NCI-H128 (cell line): ENCODE measurements around the gene HCK.
"Not testable (repeated sequence)": the region's sequence is repeated elsewhere in the genome, so short reads cannot be mapped to it uniquely, and the experiment has no call there.

ENCODE experiments used
- DNase-seq: peaks from one replicate; lab custom pipeline; 2025; ENCODE audit not compliant: unreplicated experiment; lab: John Stamatoyannopoulos, UW

HCK gene

DNA sequence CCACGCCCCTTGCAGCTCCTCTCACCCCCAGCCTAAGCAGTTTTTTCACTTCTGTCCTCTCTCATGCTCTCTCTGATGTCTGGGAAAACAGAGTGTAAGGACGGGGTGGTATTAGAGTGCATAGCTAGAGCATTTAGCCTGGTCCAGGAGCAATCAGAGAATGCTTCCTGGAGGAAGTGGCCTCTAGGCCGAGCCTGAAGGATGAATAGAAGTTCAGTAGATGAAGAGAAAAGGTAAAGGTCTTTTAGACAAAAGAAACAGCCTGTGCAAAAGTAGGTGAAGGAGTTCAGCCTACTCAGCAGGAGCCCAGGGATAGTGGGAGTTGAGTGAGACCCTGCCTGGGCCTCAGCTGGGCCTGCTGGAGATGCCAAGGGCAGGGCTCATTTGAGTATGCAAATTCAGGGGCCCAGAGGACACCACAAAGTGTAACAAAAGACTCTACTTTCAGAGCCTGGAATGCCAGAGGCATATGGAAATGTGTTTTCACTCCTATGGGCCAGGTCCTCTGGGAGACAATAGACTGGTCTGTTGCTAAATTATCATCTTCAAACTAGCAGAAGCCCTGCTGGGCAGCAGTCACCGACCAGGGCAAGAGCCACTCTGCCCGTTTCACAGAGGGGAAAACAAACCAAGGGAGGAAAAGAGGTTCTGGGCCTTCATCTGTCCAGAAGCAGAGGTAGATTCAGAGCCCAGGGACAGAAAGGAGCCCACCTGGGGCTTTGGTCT lies 37.8 kb downstream of the HCK start:
- no peak for DNase-seq

DNA sequence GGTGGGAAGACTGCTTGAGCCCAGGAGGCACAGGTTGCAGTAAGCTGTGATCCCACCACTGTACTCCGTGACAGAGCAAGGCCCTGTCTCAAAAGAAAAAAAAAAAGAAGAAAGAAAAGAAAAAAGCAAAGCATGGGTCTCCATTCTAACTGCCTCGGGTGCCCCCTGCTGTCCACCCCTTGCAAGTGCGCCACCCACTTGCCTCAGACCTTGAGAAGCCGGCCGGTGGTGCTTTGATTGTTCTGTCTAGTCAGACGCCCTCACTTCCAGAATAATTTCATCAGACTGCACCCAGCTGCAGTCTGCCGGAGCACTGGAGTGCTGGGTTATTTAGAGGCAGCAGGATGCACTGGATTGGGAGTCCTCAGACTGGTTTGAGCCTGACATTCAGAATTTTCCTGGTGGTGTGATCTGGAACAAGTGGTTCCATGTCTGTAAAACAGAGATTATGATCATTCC lies 39.9 kb downstream of the HCK start:
- peak; percentile 54 for DNase-seq

DNA sequence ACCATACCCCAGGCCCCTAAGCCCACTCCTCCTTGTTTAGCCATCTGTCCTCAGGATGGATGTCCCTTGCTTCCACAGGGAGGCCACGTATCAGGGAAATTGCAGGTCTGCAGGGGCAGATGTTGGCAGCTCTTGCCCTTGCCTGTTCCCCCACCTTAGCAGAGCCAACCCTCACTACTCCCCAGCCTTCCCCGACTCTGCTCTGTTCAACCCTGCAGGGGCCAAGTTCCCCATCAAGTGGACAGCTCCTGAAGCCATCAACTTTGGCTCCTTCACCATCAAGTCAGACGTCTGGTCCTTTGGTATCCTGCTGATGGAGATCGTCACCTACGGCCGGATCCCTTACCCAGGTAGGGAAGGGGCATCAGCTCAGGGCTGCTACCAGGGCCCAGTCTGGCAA lies 46.7 kb downstream of the HCK start:
- DNase-seq, result no peak

DNA sequence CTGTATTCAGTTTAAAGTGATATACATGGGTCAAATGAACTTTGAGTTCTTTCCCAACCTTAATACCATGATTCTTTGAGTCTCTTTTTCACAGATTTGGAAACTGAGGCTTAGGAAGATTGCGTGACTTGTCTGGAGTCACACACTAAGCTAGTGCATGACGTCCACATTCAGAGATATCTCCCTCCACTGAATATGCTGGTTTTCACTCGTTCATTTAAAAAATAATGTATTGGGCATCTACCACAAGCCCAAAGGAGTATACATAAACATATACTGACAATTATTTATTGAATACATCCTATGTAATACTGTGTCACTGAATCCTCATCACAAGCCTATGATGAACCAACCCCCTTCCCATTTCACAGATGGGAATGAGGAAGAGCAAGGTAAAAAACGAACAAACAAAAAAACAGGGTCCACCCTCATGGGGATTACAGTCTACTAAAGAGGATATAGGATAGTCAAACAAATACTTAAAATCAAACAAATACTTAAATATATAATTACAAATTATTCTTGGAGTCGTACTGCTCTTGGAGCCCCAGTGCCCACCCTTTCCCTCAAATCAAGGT lies 56.9 kb downstream of the HCK start:
- DNase-seq, result no peak

DNA sequence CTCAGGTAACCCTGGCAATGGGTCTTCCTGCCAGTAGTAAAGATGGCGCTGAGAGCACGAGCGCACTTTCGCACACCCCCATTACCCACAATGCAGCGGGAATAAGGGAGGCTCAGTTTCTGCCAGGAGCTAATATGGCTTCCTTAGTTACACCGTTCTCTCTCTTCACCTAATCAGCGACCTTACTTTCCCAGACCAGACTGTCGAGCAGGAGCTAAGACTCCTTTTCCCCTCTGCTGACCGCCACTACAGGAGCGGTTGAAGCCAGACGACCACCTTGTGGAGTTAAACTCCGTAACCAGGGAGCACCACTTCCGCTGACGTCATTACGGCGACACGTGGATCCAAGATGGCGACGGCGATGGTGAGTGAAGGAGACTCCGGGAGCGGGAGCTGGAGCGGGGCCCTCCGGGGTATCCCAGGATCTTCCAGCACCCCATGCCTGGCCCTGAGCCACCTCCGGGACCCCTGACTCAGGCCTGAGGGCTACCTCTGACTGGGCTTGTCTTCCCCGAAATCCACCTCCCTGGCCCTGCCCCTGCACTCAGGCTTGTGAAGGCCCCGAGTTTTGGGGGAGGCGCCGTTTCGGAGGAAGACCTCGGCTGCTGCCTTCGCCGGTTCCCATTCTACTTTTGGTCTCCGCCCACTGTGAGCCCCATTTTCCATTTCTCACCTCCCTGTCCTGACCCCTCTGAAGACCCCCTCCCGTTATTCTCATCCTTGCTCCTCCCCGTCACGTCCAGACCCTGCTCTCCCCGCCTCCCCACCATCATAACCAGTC lies 57.5 kb downstream of the HCK start, which contains the start of gene TM9SF4:
TM9SF4 (plus strand) TSS at position 323 of the 781 bp plus-strand sequence; CDS start at position 350, 27 bp downstream.
- peak; percentile 98 for DNase-seq

DNA sequence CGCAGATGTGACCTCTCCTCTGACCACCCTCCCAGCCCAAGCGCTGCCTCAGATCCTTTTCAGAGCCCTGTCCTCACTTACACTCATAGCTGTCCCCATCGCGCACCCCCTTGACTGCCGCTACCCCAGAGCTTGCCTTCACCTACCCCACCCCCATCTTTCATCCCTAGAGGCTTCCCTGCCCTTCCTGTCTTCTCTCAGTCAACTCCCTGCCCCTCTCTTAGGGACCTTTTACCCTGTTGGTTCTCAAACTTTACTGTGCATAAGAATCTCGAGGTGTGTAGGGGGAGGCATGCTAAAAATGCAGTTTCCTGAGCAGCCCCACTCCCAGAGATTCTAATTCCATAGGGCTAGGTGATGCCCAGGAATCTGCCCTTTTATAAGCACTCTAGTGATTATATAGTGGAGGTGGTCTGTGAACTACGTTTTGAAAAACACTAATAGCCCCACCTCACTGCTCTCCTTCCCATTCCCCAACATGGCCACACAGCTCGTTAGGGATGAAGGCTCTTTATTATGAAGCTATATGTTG lies 58.2 kb downstream of the HCK start:
- DNase-seq, result no peak

DNA sequence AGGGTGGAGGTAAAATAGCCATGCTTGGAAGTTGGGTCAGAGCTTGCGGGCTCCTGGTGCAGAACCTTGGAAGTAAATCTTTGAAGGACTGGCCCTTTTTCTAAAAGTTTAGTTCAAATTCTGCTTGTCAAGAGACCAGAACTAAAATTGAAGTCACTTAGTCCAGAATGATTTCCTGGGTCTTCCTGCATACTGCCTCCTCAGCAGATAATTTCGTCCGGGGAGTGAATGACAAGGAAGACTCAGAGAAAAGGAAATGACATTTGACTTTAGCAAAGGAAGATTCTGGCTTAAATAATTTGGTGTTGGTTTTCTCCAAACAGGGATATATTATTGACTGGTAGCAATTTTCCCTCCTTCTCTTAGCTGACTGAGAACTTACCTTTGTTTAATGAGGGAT lies 58.7 kb downstream of the HCK start:
- no peak for DNase-seq

DNA sequence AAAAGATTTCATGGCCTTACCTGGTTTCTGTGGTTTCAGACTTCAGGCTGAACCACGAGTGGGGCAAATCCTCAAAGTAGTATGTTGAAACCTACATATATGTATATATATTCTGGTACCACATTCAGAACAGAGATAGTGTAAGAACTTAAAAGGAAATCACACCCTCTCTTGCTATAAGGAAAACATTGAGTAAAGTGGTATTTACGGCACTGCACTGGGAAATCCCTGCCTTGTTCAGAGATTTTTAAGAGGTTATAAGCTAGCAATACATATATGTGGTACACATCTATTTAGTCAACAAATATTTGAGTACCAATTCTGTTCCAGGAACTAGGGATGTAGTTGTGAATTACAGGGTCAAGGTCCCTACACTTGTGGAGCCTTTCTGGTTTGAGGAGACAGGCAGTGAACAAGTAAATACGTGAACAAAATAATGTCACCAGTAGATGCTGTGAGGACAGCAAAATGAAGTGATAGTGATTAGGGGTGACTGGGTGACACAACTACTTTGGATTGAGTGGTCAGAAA lies 59.2 kb downstream of the HCK start:
- no peak for DNase-seq

DNA sequence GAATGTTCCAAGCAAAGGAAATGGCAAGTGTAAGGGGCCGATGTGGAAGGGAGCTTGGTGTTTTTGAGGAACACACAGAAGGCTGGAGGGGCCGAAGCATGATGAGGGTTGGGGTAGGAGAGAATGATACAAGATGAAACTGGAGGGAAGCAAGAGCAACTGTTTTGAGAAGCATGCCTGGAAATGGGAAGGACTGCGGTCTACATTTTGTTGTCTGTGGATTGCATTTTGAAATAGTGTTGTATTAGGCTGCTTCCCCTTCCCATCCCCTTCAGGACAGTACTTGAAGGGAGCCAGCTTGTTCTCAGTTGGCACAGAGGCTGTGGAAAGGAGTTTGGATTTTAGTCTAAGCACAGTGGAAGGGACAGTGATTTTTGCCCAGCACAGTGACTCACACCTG lies 59.7 kb downstream of the HCK start:
- no peak for DNase-seq

DNA sequence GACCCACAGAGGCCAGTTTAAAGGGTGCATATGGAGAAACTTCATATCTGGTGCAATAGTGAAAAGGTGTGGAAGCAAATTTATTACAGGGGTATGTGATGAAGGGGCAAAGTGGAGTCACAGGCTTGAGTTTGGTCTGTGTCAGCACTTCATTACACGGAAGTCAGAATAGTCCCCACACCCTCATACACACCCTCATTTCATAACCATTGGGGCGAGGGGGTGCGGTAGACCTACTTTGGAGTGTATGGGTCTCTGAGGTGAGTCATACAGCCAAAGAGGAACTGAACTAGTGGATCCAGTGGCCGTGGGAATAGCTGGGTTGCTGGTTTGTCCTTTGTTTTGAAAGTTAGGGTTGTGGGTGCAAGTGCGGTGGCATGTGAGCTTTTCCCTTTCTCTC lies 60.8 kb downstream of the HCK start:
- DNase-seq, result no peak

DNA sequence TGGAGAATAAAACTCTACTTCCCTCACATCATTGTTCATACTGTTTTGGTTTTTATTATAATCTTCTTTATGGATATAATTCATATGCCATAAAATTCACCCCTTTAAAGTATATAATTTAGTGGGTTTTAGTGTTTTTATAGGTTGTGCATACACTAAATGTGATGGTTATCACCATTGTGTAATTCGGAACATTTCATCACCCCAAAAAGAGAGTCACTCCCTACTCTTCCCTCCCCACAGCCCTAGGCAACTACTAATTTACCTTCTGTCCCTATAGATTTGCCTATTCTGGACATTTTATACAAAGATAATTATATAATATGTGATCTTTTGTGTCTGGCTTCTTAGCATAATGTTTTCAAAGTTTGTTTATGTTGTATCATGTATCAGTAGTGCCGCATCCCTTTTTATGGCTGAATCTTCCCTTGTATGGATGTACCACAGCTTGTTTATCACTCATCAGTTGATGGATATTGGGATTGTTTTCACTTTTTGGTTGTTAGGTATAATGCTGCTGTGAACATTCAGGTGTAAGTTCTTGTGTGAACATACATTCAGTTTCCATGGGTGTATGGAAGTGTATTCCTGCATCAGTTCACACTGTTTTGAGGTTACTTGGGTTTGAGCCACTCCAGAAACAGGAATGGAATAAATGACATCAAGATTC lies 61.7 kb downstream of the HCK start:
- DNase-seq, result no peak

DNA sequence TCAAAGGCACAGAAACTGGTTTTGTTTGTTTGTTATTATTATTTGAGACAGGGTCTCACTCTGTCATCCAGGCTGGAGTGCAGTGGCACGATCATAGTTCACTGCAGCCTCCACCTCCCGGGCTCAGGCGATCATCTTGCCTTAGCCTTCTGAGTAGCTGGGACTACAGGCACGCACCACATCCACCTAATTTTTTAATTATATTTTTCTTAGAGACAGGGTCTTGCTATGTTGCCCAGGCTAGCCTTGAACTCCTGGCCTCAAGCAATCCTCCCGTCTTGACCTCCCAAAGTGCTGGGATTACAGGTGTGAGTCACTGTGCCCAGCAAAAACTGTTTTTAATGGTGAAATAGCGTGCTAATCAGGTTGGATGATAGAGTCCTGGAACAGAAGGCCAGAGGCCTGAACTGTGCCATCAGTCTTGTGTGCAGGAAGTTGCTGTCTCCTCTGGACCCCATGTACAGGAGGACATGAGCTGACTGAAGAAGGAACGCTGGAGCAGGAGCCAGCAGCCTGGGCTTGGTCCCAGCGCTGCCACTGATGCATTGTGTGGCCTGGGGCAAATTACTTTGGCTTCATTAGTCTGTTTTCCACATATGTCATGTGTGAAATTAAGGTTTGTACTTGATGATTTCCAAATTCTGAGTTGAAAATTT lies 62.4 kb downstream of the HCK start:
- DNase-seq, result no peak

DNA sequence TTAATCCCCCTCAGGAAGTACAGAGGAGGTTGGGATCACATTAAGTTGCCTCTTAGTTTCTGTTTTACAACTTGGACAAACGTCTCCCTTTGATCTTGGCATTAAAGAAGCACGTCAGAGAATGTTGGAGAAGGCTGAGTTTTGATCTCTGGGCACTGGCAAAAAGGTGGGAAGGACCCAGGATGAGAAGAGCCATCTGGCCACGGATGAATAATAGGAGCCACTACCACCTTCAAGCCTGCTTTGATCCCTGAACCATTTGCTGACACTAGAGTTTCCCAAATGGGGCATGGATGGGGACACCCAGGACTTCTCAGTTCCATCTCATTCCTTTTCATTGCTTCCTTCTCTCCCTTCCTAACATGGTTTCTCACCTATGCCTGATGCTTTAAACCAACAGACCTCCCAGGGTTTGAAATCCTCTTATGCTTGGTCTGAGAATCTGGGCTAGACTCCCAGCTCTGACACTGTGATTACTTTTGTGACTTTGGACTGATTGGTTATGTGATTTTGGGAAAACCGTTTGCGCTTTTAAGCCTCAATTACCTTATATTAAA lies 63.2 kb downstream of the HCK start:
- no peak for DNase-seq

DNA sequence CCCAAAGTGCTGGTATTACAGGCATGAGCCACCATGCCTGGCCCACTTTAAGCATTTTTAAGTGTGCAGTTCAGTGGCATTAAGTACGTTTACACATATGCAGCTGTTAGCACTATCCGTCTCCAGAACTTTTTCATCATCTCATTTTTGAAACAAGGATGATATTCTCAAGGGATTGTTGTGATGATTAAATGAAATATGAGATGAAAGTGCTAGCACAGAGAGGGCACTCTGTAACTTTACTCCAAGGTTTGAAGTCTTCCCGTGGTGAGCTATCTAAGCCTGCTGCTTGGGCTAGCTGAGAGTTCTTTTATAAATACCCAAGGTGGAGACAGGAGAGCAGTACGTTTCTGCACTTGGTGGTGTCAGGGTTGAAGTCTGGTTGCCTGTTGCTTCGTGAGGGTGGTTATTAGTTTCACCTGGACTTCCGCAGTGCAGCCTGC lies 64.1 kb downstream of the HCK start:
- DNase-seq, result no peak

DNA sequence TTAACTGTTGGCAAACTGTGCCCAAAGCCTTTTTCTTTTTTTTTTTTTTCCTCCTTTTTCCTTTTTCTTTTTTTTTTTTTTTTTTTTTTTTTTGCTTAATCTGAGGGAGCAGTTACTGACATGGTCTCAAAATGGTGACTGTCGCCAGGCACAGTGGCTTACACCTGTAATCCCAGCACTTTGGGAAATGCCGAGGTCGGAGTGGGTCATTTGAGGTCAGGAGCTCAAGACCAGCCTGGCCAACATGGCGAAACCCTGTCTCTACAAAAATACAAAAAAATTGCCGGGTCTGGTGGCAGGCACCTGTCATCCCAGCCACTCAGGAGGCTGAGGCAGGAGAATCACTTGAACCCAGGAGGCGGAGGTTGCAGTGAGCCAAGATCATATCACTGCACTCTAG lies 64.8 kb downstream of the HCK start:
- not testable (repeated sequence) for DNase-seq

DNA sequence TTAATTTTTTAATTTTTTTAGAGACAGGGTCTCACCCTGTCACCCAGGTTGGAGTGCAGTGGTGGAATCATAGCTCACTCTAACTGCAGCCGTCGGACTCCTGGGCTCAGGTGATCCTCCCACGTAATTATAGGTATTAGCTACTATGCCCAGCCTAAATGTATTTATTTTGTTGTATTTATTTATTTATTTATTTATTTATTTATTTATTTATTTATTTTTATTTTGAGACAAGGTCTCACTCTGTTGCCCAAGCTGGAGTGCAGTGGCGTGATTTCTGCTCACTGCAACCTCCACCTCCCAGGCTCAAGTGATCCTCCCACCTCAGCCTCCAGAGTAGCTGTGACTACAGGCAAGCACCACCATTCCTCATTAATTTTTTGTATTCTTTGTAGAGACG lies 66.4 kb downstream of the HCK start:
- not testable (repeated sequence) for DNase-seq

DNA sequence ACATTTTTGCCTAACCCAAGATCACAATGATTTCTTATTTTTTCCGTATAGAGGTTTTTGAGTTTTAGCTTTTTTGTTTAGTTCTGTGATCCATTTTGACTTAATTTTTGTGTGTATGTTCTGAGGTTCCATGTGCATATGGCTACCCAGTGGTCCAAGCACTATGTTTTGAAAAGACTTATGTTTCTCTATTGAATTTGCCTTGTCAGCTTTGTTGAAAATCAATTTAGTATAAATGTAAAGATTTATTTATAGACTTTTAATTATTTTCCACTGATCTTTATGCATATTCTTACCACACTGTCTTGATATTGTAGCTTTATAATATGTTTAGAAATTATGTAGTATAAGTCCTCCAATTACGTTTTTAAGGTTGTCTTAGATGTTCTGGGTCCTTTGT lies 67.7 kb downstream of the HCK start:
- DNase-seq, result no peak

DNA sequence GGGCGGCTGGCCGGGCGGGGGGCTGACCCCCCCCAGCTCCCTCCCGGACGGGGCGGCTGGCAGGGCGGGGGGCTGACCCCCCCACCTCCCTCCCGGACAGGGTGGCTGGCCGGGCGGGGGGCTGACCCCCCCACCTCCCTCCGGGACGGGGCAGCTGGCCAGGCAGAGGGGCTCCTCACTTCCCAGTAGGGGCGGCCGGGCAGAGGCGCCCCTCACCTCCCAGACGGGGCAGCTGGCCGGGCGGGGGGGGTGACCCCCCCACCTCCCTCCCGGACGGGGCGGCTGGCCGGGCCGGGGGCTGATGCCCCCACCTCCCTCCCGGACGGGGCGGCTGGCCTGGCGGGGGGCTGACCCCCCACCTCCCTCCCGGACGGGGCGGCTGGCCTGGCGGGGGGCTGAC lies 69.9 kb downstream of the HCK start:
- not testable (repeated sequence) for DNase-seq

DNA sequence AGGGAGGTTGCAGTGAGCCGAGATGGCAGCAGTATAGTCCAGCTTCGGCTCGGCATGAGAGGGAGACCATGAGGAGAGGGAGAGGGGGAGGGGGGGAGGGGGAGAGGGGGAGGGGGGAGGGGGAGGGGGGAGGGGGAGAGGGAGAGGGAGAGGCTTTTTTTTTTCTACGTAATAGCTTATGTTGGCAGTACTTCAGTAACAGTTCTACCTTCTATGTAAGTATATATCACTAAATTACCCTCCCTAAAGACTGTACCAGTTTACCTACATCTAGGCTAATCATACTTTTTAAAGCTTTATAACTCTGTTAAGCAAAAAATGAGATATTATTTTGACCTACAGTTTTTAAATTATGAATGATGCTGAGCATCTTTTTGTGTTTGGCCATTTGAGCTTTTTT lies 71.0 kb downstream of the HCK start:
- DNase-seq, result no peak

DNA sequence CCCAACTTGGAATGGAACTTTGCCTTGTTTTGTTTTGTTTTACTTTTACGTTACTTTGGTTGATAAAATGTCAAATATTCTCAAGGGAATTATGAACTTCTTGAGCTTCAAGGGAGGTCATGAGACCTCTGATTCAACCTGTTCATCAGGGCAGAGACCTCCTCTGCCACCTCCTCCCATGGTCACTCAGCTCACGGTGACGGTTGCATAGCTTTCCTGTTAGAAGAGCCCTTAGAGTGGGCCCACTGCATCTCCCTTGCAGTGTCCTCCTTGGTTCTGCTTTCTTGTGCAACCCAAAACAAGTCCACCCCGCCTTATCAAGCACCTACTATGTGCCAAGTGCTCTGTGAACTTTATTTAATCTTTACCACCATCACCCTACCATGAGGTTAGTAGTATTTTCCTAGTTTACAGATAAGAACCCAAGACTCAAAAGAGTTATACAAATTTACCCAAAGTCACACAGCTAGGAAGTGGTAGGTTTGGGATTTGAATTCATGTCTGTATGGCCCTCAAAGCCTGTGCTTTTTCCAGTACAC lies 72.9 kb downstream of the HCK start:
- DNase-seq, result no peak
